ENCODE measurements around the gene ATP6V1F. TPM values are rescaled to one million over a fixed set of nuclear protein-coding genes. Genes with fewer than 3 reads are reported as not detected.

The ATP6V1F gene
- total RNA-seq, 1 experiment from 2014 or later = 95.8 TPM

DNA sequence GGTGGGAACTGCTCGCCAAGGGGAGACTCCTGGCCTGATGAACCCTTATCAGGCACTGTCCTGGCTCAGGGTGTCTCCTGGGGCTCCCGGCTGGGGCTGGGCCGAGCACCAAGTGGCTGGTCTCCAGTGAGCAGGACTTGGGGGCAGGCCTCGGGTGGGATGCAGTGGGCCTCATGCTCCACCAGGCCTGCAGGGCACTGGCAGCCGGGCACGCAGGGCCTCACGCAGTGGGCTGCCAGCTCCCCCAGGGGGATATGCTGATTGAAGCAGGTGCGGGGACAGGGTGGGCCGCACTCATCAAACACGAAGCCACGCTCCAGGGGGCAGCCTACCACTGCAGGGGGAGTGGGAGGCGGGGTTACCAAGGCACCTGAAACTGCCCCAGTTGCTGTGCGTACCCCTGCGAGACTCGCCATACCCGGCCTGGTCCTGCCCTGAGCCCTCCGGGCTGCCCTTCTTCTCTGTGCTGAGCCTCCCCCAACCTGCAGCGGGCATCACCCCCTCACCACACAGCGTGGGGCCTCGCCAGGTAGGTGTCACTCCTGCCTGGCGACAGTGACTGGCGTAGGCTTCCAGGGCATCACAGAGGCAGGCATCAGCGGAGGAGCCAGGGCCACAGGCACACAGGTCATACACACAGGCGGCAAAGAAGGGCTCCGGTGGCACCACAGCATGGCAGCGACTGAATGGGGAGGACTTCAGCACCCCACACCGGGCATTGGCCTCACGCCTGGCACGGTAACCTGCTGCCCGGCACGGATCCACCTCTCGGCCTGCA is 14.5 kb downstream of the ATP6V1F start:
- no peaks in the 10 kb centered on the region for H3K4me1 ChIP-seq
- DNase-seq = no peak
- H3K27me3 ChIP-seq = no peaks in the 10 kb centered on the region; the same call in 1 of the 2 replicates
- H3K36me3 ChIP-seq = no peaks in the 10 kb centered on the region
- no peak overlapping the region for H3K4me3 ChIP-seq
- no peaks in the 10 kb centered on the region for H3K9me3 ChIP-seq (replicated peaks)
- no peak overlapping the region for H3K27ac ChIP-seq

DNA sequence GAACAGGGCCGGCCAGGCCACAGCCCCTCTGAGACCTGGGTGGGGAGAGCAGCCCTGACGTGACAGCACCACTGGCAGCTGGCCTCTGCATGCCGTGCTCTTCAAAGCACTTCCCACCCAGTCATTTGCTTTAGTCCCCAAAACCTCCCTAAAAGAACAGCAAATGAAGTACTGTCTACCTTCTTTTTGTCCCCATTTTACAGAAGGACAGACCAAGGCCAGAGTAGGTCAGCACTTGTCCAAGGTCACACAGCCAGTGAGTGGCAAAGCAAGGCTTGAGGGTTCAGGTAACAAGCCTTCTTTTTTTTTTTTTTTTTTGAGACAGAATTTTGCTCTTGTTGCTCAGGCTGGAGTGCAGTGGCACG is 15.1 kb downstream of the ATP6V1F start:
- H3K9me3 ChIP-seq (replicated peaks) = no peaks in the 10 kb centered on the region
- H3K27me3 ChIP-seq = no peaks in the 10 kb centered on the region; the same call in 1 of the 2 replicates
- no peaks in the 10 kb centered on the region for H3K4me1 ChIP-seq
- H3K27ac ChIP-seq = no peak overlapping the region
- DNase-seq = no peak
- no peak overlapping the region for H3K4me3 ChIP-seq
- no peaks in the 10 kb centered on the region for H3K36me3 ChIP-seq

DNA sequence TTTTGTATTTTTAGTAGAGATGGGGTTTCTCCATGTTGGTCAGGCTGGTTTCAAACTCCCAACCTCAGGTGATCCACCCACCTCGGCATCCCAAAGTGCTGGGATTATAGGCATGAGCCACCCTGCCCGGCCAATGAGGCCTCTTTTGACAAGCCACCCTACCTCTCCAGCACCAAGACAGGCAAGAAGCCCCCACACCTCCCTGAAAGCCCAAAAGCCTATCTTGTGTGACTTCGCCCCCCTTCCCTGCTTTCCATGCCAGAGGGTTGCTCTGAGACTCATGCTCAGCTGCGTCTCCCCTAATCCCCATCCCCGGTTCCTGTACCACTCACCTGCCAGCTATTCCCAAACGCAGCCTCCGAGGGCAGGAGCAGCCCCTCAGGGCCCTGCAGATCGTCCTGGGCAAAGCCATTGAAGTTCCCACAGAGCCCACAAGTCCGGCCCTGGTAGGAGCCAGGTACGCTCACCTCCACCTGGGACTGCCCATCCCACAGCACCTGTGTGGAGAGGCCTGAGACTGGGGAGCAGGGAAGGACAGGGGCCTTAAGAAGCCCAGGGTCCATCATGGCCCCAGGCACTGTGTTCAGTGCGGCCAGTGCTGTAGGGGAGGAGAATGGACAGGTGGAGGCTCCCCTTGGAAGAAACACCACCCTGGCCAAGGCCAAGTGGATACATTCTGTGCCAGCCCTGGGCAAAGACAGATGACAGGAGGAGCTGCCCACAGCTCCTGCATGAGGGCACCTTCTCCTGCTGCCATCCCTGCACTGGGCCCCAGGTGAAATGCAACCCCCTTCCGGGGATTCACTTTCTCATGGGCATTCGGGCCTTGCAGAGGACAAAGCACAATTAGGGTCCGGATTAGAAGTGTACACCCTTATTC is 15.8 kb downstream of the ATP6V1F start:
- Histone ChIP-seq H3K9me3 (replicated peaks) (no peaks in the 10 kb centered on the region), H3K4me3 (no peak overlapping the region), H3K27me3 (no peaks in the 10 kb centered on the region; the same call in 1 of the 2 replicates), H3K4me1 (no peaks in the 10 kb centered on the region), H3K36me3 (no peaks in the 10 kb centered on the region), H3K27ac (no peak overlapping the region)
- no peak for DNase-seq

DNA sequence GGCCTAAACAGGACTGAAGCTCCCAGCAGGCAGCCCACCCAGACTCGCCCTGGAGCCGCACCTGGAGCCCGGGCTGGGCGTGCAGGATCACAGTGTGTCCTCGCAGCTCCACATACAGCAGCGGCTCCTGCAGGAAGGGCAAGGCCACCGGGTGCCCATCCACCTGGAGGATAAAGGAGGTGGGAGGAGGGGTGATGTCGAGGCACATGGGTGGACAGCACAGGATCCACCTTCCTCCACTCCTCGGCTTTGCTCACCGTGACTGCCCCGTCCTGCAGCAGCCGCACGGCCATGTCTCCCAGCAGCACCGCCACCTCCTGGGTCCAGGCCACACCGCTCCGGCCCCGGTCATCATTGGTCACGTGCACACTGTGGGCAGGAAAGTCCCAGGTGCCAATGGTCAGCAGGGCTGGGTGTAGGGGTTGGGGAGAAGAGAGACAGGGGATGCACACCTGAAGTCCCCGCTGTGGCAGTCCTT is 16.8 kb downstream of the ATP6V1F start:
- H3K4me1 ChIP-seq = no peaks in the 10 kb centered on the region
- no peaks in the 10 kb centered on the region for H3K9me3 ChIP-seq (replicated peaks)
- no peaks in the 10 kb centered on the region for H3K36me3 ChIP-seq
- no peak overlapping the region for H3K27ac ChIP-seq
- 0 out of 2 replicates have a peak overlapping the region, but pooled peaks have one; percentile 4 for H3K4me3 ChIP-seq
- DNase-seq = no peak
- no peaks in the 10 kb centered on the region; the same call in 1 of the 2 replicates for H3K27me3 ChIP-seq

DNA sequence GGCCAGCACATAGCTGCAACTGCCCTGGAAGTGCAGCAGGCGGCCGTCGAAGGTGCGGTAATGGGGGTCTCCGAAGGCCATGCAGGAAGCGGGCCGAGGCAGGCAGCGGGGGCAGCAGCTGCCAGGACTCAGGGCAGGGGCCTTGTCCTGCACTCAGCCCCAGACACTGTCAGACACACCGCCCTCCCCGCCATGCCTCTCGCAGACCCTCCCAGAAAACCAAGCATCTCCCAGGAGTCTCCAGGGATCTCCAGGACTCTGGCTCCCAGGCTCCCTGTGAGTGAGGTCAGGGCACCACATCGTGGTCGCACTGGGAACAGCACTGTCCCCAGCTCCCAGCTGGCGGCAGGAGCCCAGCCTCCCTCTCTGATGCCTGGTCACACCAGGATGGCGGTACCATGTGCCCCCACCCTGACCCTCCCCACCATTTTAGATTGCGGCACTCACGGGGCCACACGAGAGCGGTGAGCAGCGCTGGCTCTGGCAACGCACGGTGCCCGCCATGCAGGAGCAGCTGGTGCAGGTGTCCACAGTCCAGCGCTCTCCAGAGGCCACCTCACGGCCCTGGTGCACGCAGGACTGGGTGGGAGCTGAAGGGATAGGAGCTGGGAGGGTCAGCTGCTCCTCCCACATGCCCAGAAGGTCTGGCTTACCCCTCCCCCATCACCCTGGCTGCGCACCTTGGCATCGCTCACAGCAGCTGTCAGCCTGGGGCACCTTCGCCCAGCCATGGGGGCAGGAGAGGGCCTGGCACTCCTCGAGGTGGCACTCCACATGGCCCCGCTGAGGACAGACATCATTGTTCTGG is 17.5 kb downstream of the ATP6V1F start:
- no peaks in the 10 kb centered on the region for H3K4me1 ChIP-seq
- no peaks in the 10 kb centered on the region; the same call in 1 of the 2 replicates for H3K27me3 ChIP-seq
- DNase-seq = peak; percentile 79 to 87
- H3K9me3 ChIP-seq (replicated peaks) = no peaks in the 10 kb centered on the region
- H3K27ac ChIP-seq = no peak overlapping the region
- H3K36me3 ChIP-seq = no peaks in the 10 kb centered on the region
- 0 out of 2 replicates have a peak overlapping the region, but pooled peaks have one; percentile 4 for H3K4me3 ChIP-seq

DNA sequence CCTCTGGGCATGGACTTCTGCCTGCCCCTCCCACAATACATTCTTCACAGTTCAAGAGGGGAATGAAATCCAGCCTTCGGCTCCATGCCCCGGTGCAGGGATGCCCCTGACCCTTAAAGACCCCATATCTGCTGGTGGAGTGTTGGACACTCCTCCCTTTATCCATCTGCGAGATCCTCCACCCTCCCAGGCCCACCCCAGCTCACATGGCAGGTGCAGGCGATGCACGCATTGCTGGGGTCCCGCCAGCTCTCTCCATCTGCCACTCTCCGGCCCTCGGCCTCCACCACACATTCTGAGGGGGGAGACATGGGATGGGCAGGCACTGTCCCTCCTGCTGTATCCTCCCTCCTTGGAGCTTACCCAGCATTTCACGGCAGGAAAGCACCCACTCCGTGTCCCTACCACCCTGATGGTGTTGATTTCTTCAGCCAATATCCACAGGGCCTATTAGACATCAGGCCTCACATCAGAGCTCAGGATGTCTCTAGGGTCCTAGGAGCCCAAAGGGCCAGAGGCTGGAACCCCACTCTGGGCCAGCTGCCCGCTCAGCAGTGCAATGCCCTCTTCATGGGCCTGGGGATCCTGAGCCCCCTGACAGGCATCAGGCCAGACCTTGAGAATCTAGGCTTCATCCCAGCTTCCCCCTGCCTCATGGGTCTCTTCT is 18.3 kb downstream of the ATP6V1F start:
- Histone ChIP-seq H3K27me3 (no peaks in the 10 kb centered on the region; the same call in 1 of the 2 replicates), H3K36me3 (no peaks in the 10 kb centered on the region), H3K9me3 (replicated peaks) (no peaks in the 10 kb centered on the region), H3K4me3 (no peak overlapping the region), H3K4me1 (no peaks in the 10 kb centered on the region), H3K27ac (no peak overlapping the region)
- DNase-seq = no peak

DNA sequence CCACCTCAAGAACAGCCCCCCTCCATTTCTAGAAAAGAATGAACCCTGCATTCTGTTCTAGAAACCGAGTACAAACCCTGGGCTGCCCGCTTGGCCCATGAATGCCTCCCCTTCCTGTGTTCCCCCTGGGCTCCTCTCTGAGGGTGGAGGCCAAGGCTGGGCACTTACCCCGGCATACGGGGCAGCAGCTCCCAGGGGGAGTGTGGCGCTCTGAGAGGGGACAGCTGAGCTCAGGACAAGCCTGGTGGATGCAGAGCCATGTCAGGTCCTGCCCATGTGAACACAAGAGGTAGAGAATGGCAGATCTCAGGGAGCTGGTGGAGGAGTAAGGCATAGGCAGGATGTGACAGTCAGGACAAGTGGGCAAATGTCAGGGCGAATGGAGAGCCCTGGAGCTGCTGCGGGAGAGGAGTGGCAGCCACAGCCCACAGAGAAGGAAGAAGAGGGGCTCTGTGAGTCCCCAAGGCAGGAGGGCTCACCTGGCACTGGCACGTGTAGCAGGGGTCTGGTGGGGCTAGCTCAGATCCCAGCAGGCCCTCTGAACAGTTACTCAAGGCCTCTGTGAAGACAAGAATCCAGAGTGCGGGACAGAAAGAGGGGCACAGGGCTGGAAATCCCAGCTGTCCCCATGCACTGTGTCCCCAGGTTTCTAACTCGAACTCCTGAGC is 18.9 kb downstream of the ATP6V1F start:
- Histone ChIP-seq H3K36me3 (no peaks in the 10 kb centered on the region), H3K4me1 (no peaks in the 10 kb centered on the region), H3K4me3 (no peak overlapping the region), H3K27ac (no peak overlapping the region), H3K9me3 (replicated peaks) (no peaks in the 10 kb centered on the region), H3K27me3 (no peaks in the 10 kb centered on the region)
- DNase-seq = no peak

DNA sequence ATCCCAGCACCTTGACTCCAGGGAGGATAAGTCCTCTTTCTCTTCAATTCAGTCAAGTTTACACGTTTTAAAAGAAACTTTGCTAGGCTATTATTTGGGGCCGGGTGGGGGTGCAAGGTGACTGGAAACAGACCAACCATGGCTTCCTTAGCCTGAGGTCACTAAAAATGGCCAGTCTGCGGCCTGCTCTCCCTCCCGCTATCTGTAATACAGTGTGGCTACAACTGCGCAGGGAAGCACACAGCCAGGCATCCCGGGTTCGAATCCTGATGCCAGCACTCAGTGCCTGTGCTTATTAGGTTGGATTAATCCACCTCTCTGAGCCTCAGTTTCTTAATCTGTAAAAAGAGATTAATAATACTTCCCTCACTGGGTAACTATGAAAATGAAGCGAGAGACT is 19.5 kb downstream of the ATP6V1F start:
- Histone ChIP-seq H3K4me1 (no peaks in the 10 kb centered on the region), H3K36me3 (no peaks in the 10 kb centered on the region), H3K27ac (no peak overlapping the region), H3K27me3 (no peaks in the 10 kb centered on the region), H3K9me3 (replicated peaks) (no peaks in the 10 kb centered on the region), H3K4me3 (no peak overlapping the region)
- DNase-seq = no peak

DNA sequence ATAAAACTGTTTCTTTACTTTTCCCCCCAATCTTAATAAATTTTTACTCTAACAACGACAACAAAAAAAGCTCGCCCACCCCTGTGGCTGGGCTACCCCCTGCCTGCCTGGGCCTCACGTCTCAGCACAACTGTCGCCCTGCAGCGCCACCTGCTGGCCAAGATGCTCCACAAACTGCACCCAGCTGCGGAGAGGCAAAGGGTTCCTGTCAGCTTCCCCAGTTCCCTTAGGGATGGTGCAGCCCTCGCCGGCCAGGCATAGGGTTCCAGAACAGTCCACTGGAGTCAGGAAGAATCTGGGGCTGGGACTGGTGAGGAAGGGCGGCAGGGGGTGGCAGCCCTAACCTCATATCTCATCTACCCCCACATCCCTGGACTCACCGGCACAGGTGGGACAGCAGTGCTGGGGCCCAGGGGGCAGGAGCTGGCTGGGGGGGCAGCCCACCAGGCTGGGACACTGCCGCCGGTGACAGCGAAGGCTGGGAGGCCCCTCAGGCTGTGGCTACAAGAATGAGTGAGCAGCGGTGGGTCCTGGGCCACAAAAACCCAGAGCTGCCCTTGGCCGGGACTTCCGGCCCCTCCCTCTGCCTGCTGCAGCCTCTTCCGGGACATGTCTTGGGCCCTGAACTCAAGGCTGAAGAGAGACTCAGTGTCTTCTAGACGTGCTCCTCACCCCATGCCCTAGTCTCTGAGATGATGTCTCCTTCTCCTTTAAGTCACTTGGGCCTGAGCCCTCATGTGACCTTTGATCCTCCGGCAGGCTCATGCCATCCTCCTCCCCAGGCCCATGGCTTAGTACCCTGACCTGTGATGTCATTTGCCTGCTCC is 21.2 kb downstream of the ATP6V1F start:
- no peaks in the 10 kb centered on the region for H3K9me3 ChIP-seq (replicated peaks)
- no peaks in the 10 kb centered on the region for H3K36me3 ChIP-seq
- no peaks in the 10 kb centered on the region; the same call in 1 of the 2 replicates for H3K27me3 ChIP-seq
- H3K27ac ChIP-seq = no peak overlapping the region
- H3K4me1 ChIP-seq = no peaks in the 10 kb centered on the region
- peak; percentile 84 to 93 for DNase-seq
- H3K4me3 ChIP-seq = peak overlapping the region; percentile 52

DNA sequence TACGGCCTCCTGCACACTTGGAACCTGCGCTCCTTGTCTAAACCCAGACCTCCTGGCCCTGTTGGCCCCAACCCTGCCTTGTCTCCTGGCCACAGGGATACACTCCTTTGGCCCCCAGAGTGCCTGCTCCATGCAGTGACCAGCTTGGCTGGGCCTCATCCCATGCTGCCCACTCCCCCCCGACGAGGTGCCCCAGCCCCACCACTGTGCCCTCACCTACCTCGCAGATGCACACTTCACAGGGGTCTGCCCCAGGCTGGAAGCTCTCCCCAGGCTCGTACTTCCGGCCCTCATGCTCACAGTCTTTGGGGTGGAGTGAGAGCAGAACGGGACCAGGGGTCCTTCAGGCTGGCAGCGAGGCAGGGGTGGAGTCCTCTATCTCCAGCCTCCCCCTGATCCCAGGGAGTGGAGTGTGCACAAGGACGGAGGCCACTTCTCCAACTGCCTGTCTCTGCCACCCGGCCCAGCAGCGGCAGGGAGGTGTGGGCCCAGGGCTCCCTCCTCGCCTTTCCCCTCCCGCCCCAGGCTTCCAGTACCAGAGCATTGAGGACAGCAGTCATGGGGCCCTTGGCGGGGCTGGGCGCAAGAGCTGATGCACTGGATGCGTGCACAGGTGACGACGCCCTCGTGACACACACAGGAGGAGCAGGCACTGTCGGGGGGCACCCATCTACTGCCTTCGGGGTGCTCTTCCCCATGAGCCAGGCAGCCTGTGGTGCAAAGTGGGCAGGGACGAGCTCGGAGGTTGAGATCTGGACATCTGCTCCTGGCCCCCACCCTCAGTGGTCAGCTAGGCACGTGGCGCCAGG is 22.1 kb downstream of the ATP6V1F start:
- Histone ChIP-seq H3K27me3 (peaks cover 6% of the 10 kb centered on the region; the same call in 1 of the 2 replicates), H3K27ac (no peak overlapping the region), H3K4me3 (no peak overlapping the region), H3K4me1 (no peaks in the 10 kb centered on the region), H3K9me3 (replicated peaks) (no peaks in the 10 kb centered on the region), H3K36me3 (no peaks in the 10 kb centered on the region)
- DNase-seq = no peak

DNA sequence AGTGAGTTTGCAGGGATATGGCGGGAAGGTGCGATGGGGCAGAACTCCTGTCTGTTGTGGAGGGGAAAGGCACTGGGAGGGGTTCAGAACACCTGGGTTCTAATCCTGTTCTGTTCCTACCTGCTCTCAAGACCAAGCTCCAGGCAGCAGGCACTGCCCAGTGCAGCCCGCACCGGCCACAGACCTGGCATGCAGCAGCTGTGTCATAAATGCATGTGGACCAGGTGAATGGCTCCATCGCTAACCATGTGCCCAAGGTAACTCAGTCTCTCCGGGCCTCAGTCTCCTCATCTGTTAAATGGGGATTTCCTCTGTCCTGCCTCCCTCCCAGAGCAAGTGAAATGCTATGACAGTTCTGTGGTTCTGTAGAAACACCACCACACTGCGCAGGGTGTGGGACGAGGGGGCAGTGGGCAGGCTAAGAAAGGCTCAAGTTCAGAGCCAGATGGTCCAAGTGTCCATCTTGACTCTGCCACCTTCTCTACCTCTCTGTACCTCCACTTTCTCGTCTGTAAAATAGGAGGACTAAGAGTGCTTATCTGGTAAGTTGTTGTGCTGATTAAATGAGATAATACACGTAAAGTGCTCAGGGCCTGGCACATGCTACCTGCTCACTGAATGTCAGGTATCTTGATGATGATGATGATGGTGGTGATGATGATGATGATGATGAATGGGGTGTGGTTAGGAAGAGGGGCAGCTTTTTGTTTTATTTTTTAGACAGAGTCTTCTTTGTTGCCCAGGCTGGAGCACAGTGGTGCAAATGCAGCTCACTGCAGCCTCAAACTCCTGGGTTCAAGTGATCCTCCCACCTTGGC is 22.9 kb downstream of the ATP6V1F start:
- DNase-seq = no peak
- peaks cover 6% of the 10 kb centered on the region; the same call in 1 of the 2 replicates for H3K27me3 ChIP-seq
- H3K4me3 ChIP-seq = no peak overlapping the region
- H3K4me1 ChIP-seq = no peaks in the 10 kb centered on the region
- H3K36me3 ChIP-seq = no peaks in the 10 kb centered on the region
- no peaks in the 10 kb centered on the region for H3K9me3 ChIP-seq (replicated peaks)
- H3K27ac ChIP-seq = no peak overlapping the region

Measured in SJCRH30 (cell line).